H9 (cell line): ENCODE measurements around the gene AMIGO1. TPM values are rescaled to one million over a fixed set of nuclear protein-coding genes. Genes with fewer than 3 reads are reported as not detected.

ENCODE experiments used
- DNase-seq: peaks from one replicate; pipeline ENCODE4 v3.0.0-alpha.2; 2017
- H2AFZ ChIP-seq: one replicate; pipeline ENCODE4 v1.6.1; 2013; ENCODE audit warnings: mild to moderate bottlenecking, low read length, control low read depth, moderate library complexity
- H2AK5ac ChIP-seq: 2 replicates; pipeline ENCODE4 v1.6.1; 2013; ENCODE audit warnings: low read length, control low read depth, mixed read lengths; ENCODE audit not compliant: insufficient read length
- H2BK120ac ChIP-seq: one replicate; pipeline ENCODE4 v1.6.1; 2013; ENCODE audit warnings: low read depth, mild to moderate bottlenecking, low read length, control low read depth, inconsistent platforms; ENCODE audit not compliant: poor library complexity, severe bottlenecking
- H2BK12ac ChIP-seq: 2 replicates; pipeline ENCODE4 v1.6.1; 2013; ENCODE audit warnings: low read length, control low read depth, mixed read lengths, low read depth; ENCODE audit not compliant: insufficient read length
- H2BK15ac ChIP-seq: 2 replicates; pipeline ENCODE4 v1.6.1; 2013; ENCODE audit warnings: low read depth, low read length, control low read depth
- H2BK20ac ChIP-seq: one replicate; pipeline ENCODE4 v1.6.1; 2013; ENCODE audit warnings: low read depth, mild to moderate bottlenecking, low read length, control low read depth, inconsistent platforms; ENCODE audit not compliant: poor library complexity, severe bottlenecking
- H2BK5ac ChIP-seq: 2 replicates; pipeline ENCODE4 v1.6.1; 2013; ENCODE audit warnings: low read length, control low read depth, mixed read lengths; ENCODE audit not compliant: insufficient read length
- H3K14ac ChIP-seq: 2 replicates; pipeline ENCODE4 v1.6.1; 2013; ENCODE audit warnings: low read length, control low read depth; ENCODE audit not compliant: insufficient read depth
- H3K18ac ChIP-seq: 2 replicates; pipeline ENCODE4 v1.6.1; 2013; ENCODE audit warnings: low read depth, mild to moderate bottlenecking, mixed read lengths, low read length, control low read depth; ENCODE audit not compliant: insufficient read length
- H3K23ac ChIP-seq: 2 replicates; pipeline ENCODE4 v1.6.1; 2013; ENCODE audit warnings: low read length, control low read depth, mixed read lengths, low read depth; ENCODE audit not compliant: insufficient read length
- H3K23me2 ChIP-seq: 2 replicates; pipeline ENCODE4 v1.6.1; 2013; ENCODE audit warnings: low read depth, mild to moderate bottlenecking, mixed read lengths, low read length, control low read depth; ENCODE audit not compliant: insufficient read length, poor library complexity, severe bottlenecking
- H3K27ac ChIP-seq: 2 replicates; pipeline ENCODE4 v1.5.1; 2013; ENCODE audit warnings: low read length, control low read depth, mixed read lengths, low read depth; ENCODE audit not compliant: insufficient read length
- H3K27me3 ChIP-seq: 2 replicates; pipeline ENCODE4 v1.6.1; 2013; ENCODE audit warnings: low read length, control low read depth, inconsistent platforms; ENCODE audit not compliant: insufficient read depth
- H3K4ac ChIP-seq: 2 replicates; pipeline ENCODE4 v1.6.1; 2013; ENCODE audit warnings: low read depth, mild to moderate bottlenecking, control low read depth, inconsistent platforms, low read length, moderate library complexity
- H3K4me1 ChIP-seq: 2 replicates; pipeline ENCODE4 v1.6.1; 2013; ENCODE audit warnings: low read length, control low read depth, inconsistent platforms; ENCODE audit not compliant: insufficient read depth
- H3K4me2 ChIP-seq: 2 replicates; pipeline ENCODE4 v1.6.1; 2013; ENCODE audit warnings: low read length, control low read depth, mixed read lengths; ENCODE audit not compliant: insufficient read length, insufficient read depth
- H3K56ac ChIP-seq: 2 replicates; pipeline ENCODE4 v1.6.1; 2013; ENCODE audit warnings: low read depth, mild to moderate bottlenecking, mixed read lengths, low read length, control low read depth; ENCODE audit not compliant: insufficient read length
- H3K79me1 ChIP-seq: 2 replicates; pipeline ENCODE4 v1.6.1; 2013; ENCODE audit warnings: low read depth, mild to moderate bottlenecking, moderate library complexity, low read length, control low read depth, inconsistent platforms; ENCODE audit not compliant: insufficient read depth, poor library complexity, severe bottlenecking
- H3K79me2 ChIP-seq: 2 replicates; pipeline ENCODE4 v1.6.1; 2013; ENCODE audit warnings: low read length, control low read depth, inconsistent platforms; ENCODE audit not compliant: insufficient read depth
- H3K9ac ChIP-seq: 2 replicates; pipeline ENCODE4 v1.6.1; 2013; ENCODE audit warnings: low read length, control low read depth, mixed read lengths; ENCODE audit not compliant: insufficient read length; ENCODE audit errors: extremely low read depth
- H3K9me3 ChIP-seq: one replicate; pipeline ENCODE4 v1.6.1; 2013; ENCODE audit warnings: low read depth, low read length, inconsistent platforms; ENCODE audit not compliant: control insufficient read depth
- H3T11ph ChIP-seq: one replicate; pipeline ENCODE4 v1.6.1; 2013; ENCODE audit warnings: mild to moderate bottlenecking, low read length, control low read depth, inconsistent platforms
- H4K20me1 ChIP-seq: one replicate; pipeline ENCODE4 v1.6.1; 2013; ENCODE audit not compliant: control insufficient read depth, insufficient read length, insufficient read depth
- H4K5ac ChIP-seq: 2 replicates; pipeline ENCODE4 v1.6.1; 2013; ENCODE audit warnings: low read depth, mild to moderate bottlenecking, mixed read lengths, low read length, control low read depth; ENCODE audit not compliant: insufficient read length
- H4K8ac ChIP-seq: replicated peaks from 2 replicates; pipeline ENCODE4 v1.6.1; 2013; ENCODE audit warnings: low read length, control low read depth, mixed read lengths, low read depth; ENCODE audit not compliant: insufficient read length
- H4K91ac ChIP-seq: 2 replicates; pipeline ENCODE4 v1.6.1; 2013; ENCODE audit warnings: low read depth, mild to moderate bottlenecking, moderate library complexity, mixed read lengths, low read length, control low read depth; ENCODE audit not compliant: insufficient read length
- H3K27ac Mint-ChIP-seq, 3 experiments: 2 replicates in 2 of 3; 3 replicates in 1 of 3; pipeline ENCODE4 v1.8.0; 2020 to 2021; ENCODE audit warnings: mixed read lengths in 3 of 3, mild to moderate bottlenecking in 1 of 3, moderate library complexity in 1 of 3
- H3K27me3 Mint-ChIP-seq: 2 replicates; pipeline ENCODE4 v1.8.0; 2021; ENCODE audit warnings: low read depth, mild to moderate bottlenecking, moderate library complexity, mixed read lengths
- H3K36me3 Mint-ChIP-seq, 3 experiments: 2 replicates in 2 of 3; 3 replicates in 1 of 3; pipeline ENCODE4 v1.8.0; 2020 to 2021; ENCODE audit warnings: low read depth in 3 of 3, mixed read lengths in 3 of 3; ENCODE audit not compliant: insufficient read depth in 1 of 3
- H3K4me1 Mint-ChIP-seq, 2 experiments: 2 replicates each; pipeline ENCODE4 v1.8.0; 2020; ENCODE audit warnings: mixed read lengths in 2 of 2
- H3K4me3 Mint-ChIP-seq, 2 experiments: 2 replicates in 1 of 2; 3 replicates in 1 of 2; pipeline ENCODE4 v1.8.0; 2020 to 2021; ENCODE audit warnings: mild to moderate bottlenecking in 2 of 2, mixed read lengths in 2 of 2, moderate library complexity in 1 of 2
- H3K9me3 Mint-ChIP-seq, 2 experiments: 2 replicates in 1 of 2; 3 replicates in 1 of 2; pipeline ENCODE4 v1.8.0; 2020; ENCODE audit warnings: mild to moderate bottlenecking in 2 of 2, mixed read lengths in 2 of 2, moderate library complexity in 1 of 2
- WGBS: extraction: QIAGEN DNeasy Blood & Tissue Kit; methylation state at CpG from one replicate; pipeline ENCODE4 v1.1.7; 2013; ENCODE audit warnings: missing lambda C conversion rate, low lambda C conversion rate, mixed read lengths; ENCODE audit not compliant: insufficient read length; ENCODE audit errors: extremely low coverage; 5-methylcytosine and 5-hydroxymethylcytosine counted together
- total RNA-seq: library from RNA; stranded (reverse); gene quantifications from 2 replicates; pipeline ENCODE4 v1.2.1, GENCODE V29; 2021
- TF ChIP-seq, protein P1 (sequence below): fragments of 200-600 bp; sonication (generic); conservative IDR thresholded peaks from 3 replicates; pipeline ENCODE4 v1.8.0; 2021; ENCODE audit warnings: antibody characterized with exemption, mild to moderate bottlenecking

Gene AMIGO1
- total RNA-seq, 1 experiment from 2014 or later, result 4.1 TPM

- H3K23ac ChIP-seq, result no peak overlapping the region
- no peak overlapping the region for H2BK15ac ChIP-seq
- no peaks in the 10 kb centered on the region for H3K9me3 ChIP-seq
- no peaks in the 10 kb centered on the region for H3K79me2 ChIP-seq
- no peaks in the 10 kb centered on the region for H3K23me2 ChIP-seq
- DNase-seq, result no peak
- no peak overlapping the region for H4K8ac ChIP-seq
- H3K18ac ChIP-seq, result no peak overlapping the region
- H2BK5ac ChIP-seq, result no peak overlapping the region
- H3K14ac ChIP-seq, result no peak overlapping the region
- no peak overlapping the region for H3T11ph ChIP-seq
- H3K4me2 ChIP-seq, result no peak overlapping the region
- H3K4me1 ChIP-seq, result no peaks in the 10 kb centered on the region
- H2AK5ac ChIP-seq, result no peak overlapping the region
- H4K91ac ChIP-seq, result no peak overlapping the region
- peaks cover 18% of the 10 kb centered on the region for H3K27me3 Mint-ChIP-seq
- no peak overlapping the region for H4K5ac ChIP-seq
- H2AFZ ChIP-seq, result no peak overlapping the region
- H3K27me3 ChIP-seq, result no peaks in the 10 kb centered on the region
- H3K56ac ChIP-seq, result no peak overlapping the region
- H3K79me1 ChIP-seq, result no peaks in the 10 kb centered on the region
- peaks cover 0 to 16% (median 0%) of the 10 kb centered on the region in 3 experiments; a peak in 3 of 7 replicates for H3K36me3 Mint-ChIP-seq
- peaks cover 26 to 33% of the 10 kb centered on the region in 2 experiments for H3K9me3 Mint-ChIP-seq
- no peak overlapping the region for H2BK20ac ChIP-seq
- no peaks in the 10 kb centered on the region for H4K20me1 ChIP-seq
- H3K4me1 Mint-ChIP-seq, result no peaks in the 10 kb centered on the region
- no peak overlapping the region for H3K4me3 Mint-ChIP-seq
- H3K9ac ChIP-seq, result no peak overlapping the region
- TF ChIP-seq, protein P1, sequence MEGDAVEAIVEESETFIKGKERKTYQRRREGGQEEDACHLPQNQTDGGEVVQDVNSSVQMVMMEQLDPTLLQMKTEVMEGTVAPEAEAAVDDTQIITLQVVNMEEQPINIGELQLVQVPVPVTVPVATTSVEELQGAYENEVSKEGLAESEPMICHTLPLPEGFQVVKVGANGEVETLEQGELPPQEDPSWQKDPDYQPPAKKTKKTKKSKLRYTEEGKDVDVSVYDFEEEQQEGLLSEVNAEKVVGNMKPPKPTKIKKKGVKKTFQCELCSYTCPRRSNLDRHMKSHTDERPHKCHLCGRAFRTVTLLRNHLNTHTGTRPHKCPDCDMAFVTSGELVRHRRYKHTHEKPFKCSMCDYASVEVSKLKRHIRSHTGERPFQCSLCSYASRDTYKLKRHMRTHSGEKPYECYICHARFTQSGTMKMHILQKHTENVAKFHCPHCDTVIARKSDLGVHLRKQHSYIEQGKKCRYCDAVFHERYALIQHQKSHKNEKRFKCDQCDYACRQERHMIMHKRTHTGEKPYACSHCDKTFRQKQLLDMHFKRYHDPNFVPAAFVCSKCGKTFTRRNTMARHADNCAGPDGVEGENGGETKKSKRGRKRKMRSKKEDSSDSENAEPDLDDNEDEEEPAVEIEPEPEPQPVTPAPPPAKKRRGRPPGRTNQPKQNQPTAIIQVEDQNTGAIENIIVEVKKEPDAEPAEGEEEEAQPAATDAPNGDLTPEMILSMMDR, result no peak
- no peak overlapping the region for H3K27ac ChIP-seq
- no peak overlapping the region for H2BK12ac ChIP-seq
- H3K27ac Mint-ChIP-seq, result no peak overlapping the region
- H2BK120ac ChIP-seq, result no peak overlapping the region
- WGBS, result no CpG with 5 or more reads among the region's 1 CpG
- H3K4ac ChIP-seq, result no peak overlapping the region
These were observed 54.9 kb downstream of the AMIGO1 start for GRCh38 chr1:109454497-109455133.

Other genes with a start within 250 kb of the AMIGO1 start
- 60.3 and 63.0 TPM in 2 replicates for gene PSRC1, start 226.6 kb downstream of the AMIGO1 start, total RNA-seq
- gene MYBPHL, start 202.7 kb downstream of the AMIGO1 start, total RNA-seq, result 0.59 and 1.1 TPM in 2 replicates
- gene SORT1, start 111.8 kb downstream of the AMIGO1 start, total RNA-seq, result 41.5 and 47.9 TPM in 2 replicates
- gene PSMA5, start 83.3 kb downstream of the AMIGO1 start, total RNA-seq, result 133 and 136 TPM in 2 replicates
- 2.5 and 2.6 TPM in 2 replicates for gene SYPL2, start 43.2 kb downstream of the AMIGO1 start, total RNA-seq
- 17.3 TPM in 2 replicates for gene ATXN7L2, start 25.8 kb downstream of the AMIGO1 start, total RNA-seq
- 6.5 and 6.7 TPM in 2 replicates for gene CYB561D1, start 15.6 kb downstream of the AMIGO1 start, total RNA-seq
- 0.24 and 0.48 TPM in 2 replicates for gene GPR61, start 30.1 kb upstream of the AMIGO1 start, total RNA-seq
- 9.8 and 9.9 TPM in 2 replicates for gene GNAI3, start 38.9 kb upstream of the AMIGO1 start, total RNA-seq
- 0.20 TPM in 1 of 2 replicates, not detected in the other for gene GNAT2, start 109.9 kb upstream of the AMIGO1 start, total RNA-seq
- gene AMPD2, start 110.1 kb upstream of the AMIGO1 start, total RNA-seq, result 63.0 and 65.1 TPM in 2 replicates
- 22.0 and 24.6 TPM in 2 replicates for gene GSTM4, start 146.4 kb upstream of the AMIGO1 start, total RNA-seq
- gene GSTM2, start 158.3 kb upstream of the AMIGO1 start, total RNA-seq, result 14.9 and 15.3 TPM in 2 replicates
- gene GSTM1, start 178.1 kb upstream of the AMIGO1 start, total RNA-seq, result 19.5 and 20.7 TPM in 2 replicates
- not detected in 2 replicates for gene GSTM5, start 202.5 kb upstream of the AMIGO1 start, total RNA-seq
- 2.7 and 3.5 TPM in 2 replicates for gene GSTM3, start 231.3 kb upstream of the AMIGO1 start, total RNA-seq